ENCODE data around the gene PP2D1. TPM values are rescaled to one million over a fixed set of nuclear protein-coding genes. Genes with fewer than 3 reads are reported as not detected.

PP2D1 gene
- total RNA-seq: not detected

DNA sequence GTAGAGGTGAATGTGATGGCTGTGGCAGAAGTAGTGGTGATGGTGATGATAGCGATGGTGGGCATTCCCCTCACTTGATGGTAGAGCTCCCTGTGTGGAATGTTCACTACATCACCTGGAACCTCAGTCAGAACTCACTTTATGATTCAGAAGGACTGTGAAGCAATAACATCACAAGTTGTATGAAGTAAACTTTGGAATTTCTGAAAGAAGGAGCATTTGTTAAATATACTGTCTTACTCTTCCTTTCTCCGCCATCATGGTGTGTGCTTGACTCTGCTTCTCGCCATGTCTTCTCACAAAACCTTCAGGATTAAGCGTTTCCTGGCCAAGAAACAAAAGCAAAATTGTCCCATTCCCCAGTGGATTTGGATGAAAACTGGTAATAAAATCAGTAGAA lies at the start of gene PP2D1:
Gene PP2D1 (minus strand): TSS at position 101 of the 400 bp plus-strand sequence. CDS start 192 bp downstream, outside the sequence.

GRCh38 chr3:20039765-20040547 lies 27.9 kb upstream of the PP2D1 start, which contains the start of gene KAT2B:
Gene KAT2B (plus strand): TSS chr3:20040446. CDS start chr3:20040478, 32 bp downstream.

GRCh38 chr3:19946832-19947548 lies 65.1 kb downstream of the PP2D1 start, which contains the start of gene RAB5A:
Gene RAB5A (plus strand): TSS chr3:19947097. CDS start chr3:19950899, 3,802 bp downstream.

Other genes starting within 250 kb of the PP2D1 start
- under 1 TPM in 1 of 2 experiments, not detected in 1; 0.79 TPM for gene EFHB, start 78.0 kb downstream of the PP2D1 start, total RNA-seq
- 10 to 100 TPM; 48.1 to 54.7 TPM for gene RAB5A, start 65.2 kb downstream of the PP2D1 start, total RNA-seq
- 100 to 1,000 TPM; 111 to 114 TPM for gene KAT2B, start 28.2 kb upstream of the PP2D1 start, total RNA-seq
- gene SGO1, start 173.9 kb upstream of the PP2D1 start, total RNA-seq: 10 to 100 TPM; 28.7 to 29.9 TPM

Data from activated naive CD4-positive, alpha-beta T cell treated with anti-CD3 and anti-CD28 coated beads, Interleukin-2, amount 10 ng/mL, durations not matched to agents 5 hours and 36 hours (primary cell).